WERI-Rb-1 (cell line): Measurements from ENCODE around the gene HCK.
A peak's percentile ranks its signal among the peaks of the same experiment; 100 is the strongest.

Source experiments
- DNase-seq: peaks from one replicate; pipeline ENCODE4 v3.0.0-alpha.2; 2020
- H3K27ac ChIP-seq: fragments of 250-450 bp; sonication (Bioruptor Pico); 2 replicates; pipeline ENCODE4 v1.5.1; 2020; ENCODE audit warnings: mild to moderate bottlenecking, moderate library complexity
- H3K27me3 ChIP-seq: fragments of 250-450 bp; sonication (Bioruptor Pico); 2 replicates; pipeline ENCODE4 v1.5.1; 2021; ENCODE audit warnings: mild to moderate bottlenecking, low read depth, moderate library complexity; ENCODE audit not compliant: insufficient read depth, severe bottlenecking
- H3K36me3 ChIP-seq: fragments of 250-450 bp; sonication (Bioruptor Pico); 2 replicates; pipeline ENCODE4 v1.5.1; 2020; ENCODE audit warnings: mild to moderate bottlenecking, moderate library complexity
- H3K4me3 ChIP-seq: 2 replicates; pipeline ENCODE4 v1.5.1; 2011; ENCODE audit warnings: low read depth, mild to moderate bottlenecking, control low read depth, low read length
- H3K9me3 ChIP-seq: fragments of 250-450 bp; sonication (Bioruptor Pico); 2 replicates; pipeline ENCODE4 v1.5.1; 2021; ENCODE audit warnings: mild to moderate bottlenecking, moderate library complexity; ENCODE audit not compliant: severe bottlenecking
- TF ChIP-seq, protein P1 (sequence below): IDR thresholded peaks from 2 replicates; pipeline ENCODE4 v1.5.1; 2011; ENCODE audit warnings: low read depth, mild to moderate bottlenecking, control low read depth, inconsistent platforms, low read length

The HCK gene

DNA sequence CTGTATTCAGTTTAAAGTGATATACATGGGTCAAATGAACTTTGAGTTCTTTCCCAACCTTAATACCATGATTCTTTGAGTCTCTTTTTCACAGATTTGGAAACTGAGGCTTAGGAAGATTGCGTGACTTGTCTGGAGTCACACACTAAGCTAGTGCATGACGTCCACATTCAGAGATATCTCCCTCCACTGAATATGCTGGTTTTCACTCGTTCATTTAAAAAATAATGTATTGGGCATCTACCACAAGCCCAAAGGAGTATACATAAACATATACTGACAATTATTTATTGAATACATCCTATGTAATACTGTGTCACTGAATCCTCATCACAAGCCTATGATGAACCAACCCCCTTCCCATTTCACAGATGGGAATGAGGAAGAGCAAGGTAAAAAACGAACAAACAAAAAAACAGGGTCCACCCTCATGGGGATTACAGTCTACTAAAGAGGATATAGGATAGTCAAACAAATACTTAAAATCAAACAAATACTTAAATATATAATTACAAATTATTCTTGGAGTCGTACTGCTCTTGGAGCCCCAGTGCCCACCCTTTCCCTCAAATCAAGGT lies 56.9 kb downstream of the HCK start:
- no peak for DNase-seq
- no peak overlapping the region; the same call in 1 of the 2 replicates for H3K4me3 ChIP-seq
- TF ChIP-seq, protein P1, sequence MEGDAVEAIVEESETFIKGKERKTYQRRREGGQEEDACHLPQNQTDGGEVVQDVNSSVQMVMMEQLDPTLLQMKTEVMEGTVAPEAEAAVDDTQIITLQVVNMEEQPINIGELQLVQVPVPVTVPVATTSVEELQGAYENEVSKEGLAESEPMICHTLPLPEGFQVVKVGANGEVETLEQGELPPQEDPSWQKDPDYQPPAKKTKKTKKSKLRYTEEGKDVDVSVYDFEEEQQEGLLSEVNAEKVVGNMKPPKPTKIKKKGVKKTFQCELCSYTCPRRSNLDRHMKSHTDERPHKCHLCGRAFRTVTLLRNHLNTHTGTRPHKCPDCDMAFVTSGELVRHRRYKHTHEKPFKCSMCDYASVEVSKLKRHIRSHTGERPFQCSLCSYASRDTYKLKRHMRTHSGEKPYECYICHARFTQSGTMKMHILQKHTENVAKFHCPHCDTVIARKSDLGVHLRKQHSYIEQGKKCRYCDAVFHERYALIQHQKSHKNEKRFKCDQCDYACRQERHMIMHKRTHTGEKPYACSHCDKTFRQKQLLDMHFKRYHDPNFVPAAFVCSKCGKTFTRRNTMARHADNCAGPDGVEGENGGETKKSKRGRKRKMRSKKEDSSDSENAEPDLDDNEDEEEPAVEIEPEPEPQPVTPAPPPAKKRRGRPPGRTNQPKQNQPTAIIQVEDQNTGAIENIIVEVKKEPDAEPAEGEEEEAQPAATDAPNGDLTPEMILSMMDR: no peak
- H3K9me3 ChIP-seq: no peaks in the 10 kb centered on the region
- peak overlapping the region; percentile 99 for H3K27ac ChIP-seq
- H3K36me3 ChIP-seq: no peaks in the 10 kb centered on the region; the same call in 1 of the 2 replicates
- no peaks in the 10 kb centered on the region for H3K27me3 ChIP-seq

DNA sequence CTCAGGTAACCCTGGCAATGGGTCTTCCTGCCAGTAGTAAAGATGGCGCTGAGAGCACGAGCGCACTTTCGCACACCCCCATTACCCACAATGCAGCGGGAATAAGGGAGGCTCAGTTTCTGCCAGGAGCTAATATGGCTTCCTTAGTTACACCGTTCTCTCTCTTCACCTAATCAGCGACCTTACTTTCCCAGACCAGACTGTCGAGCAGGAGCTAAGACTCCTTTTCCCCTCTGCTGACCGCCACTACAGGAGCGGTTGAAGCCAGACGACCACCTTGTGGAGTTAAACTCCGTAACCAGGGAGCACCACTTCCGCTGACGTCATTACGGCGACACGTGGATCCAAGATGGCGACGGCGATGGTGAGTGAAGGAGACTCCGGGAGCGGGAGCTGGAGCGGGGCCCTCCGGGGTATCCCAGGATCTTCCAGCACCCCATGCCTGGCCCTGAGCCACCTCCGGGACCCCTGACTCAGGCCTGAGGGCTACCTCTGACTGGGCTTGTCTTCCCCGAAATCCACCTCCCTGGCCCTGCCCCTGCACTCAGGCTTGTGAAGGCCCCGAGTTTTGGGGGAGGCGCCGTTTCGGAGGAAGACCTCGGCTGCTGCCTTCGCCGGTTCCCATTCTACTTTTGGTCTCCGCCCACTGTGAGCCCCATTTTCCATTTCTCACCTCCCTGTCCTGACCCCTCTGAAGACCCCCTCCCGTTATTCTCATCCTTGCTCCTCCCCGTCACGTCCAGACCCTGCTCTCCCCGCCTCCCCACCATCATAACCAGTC lies 57.5 kb downstream of the HCK start, which contains the start of gene TM9SF4:
Gene TM9SF4, plus strand, starts transcription at position 323 of the 781 bp plus-strand sequence. Its CDS starts 27 bp downstream, at position 350.
- TF ChIP-seq, protein P1: no peak
- Histone ChIP-seq H3K27me3 (no peaks in the 10 kb centered on the region), H3K27ac (peak within 1 kb of the TSS; percentile 99), H3K9me3 (no peaks in the 10 kb centered on the region), H3K4me3 (peak within 1 kb of the TSS; percentile 92), H3K36me3 (no peaks in the 10 kb centered on the region; the same call in 1 of the 2 replicates)
- peak; percentile 93 for DNase-seq

DNA sequence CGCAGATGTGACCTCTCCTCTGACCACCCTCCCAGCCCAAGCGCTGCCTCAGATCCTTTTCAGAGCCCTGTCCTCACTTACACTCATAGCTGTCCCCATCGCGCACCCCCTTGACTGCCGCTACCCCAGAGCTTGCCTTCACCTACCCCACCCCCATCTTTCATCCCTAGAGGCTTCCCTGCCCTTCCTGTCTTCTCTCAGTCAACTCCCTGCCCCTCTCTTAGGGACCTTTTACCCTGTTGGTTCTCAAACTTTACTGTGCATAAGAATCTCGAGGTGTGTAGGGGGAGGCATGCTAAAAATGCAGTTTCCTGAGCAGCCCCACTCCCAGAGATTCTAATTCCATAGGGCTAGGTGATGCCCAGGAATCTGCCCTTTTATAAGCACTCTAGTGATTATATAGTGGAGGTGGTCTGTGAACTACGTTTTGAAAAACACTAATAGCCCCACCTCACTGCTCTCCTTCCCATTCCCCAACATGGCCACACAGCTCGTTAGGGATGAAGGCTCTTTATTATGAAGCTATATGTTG lies 58.2 kb downstream of the HCK start:
- TF ChIP-seq, protein P1: no peak
- Histone ChIP-seq H3K36me3 (peaks cover 1% of the 10 kb centered on the region), H3K27ac (peak overlapping the region; percentile 99), H3K27me3 (no peaks in the 10 kb centered on the region), H3K9me3 (no peaks in the 10 kb centered on the region), H3K4me3 (peak overlapping the region; percentile 92)
- DNase-seq: peak; percentile 24

DNA sequence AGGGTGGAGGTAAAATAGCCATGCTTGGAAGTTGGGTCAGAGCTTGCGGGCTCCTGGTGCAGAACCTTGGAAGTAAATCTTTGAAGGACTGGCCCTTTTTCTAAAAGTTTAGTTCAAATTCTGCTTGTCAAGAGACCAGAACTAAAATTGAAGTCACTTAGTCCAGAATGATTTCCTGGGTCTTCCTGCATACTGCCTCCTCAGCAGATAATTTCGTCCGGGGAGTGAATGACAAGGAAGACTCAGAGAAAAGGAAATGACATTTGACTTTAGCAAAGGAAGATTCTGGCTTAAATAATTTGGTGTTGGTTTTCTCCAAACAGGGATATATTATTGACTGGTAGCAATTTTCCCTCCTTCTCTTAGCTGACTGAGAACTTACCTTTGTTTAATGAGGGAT lies 58.7 kb downstream of the HCK start:
- DNase-seq: no peak
- H3K27me3 ChIP-seq: no peaks in the 10 kb centered on the region
- peaks cover 3% of the 10 kb centered on the region for H3K36me3 ChIP-seq
- no peaks in the 10 kb centered on the region for H3K9me3 ChIP-seq
- peak overlapping the region; percentile 92 for H3K4me3 ChIP-seq
- TF ChIP-seq, protein P1: no peak
- no peak overlapping the region for H3K27ac ChIP-seq

DNA sequence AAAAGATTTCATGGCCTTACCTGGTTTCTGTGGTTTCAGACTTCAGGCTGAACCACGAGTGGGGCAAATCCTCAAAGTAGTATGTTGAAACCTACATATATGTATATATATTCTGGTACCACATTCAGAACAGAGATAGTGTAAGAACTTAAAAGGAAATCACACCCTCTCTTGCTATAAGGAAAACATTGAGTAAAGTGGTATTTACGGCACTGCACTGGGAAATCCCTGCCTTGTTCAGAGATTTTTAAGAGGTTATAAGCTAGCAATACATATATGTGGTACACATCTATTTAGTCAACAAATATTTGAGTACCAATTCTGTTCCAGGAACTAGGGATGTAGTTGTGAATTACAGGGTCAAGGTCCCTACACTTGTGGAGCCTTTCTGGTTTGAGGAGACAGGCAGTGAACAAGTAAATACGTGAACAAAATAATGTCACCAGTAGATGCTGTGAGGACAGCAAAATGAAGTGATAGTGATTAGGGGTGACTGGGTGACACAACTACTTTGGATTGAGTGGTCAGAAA lies 59.2 kb downstream of the HCK start:
- Histone ChIP-seq H3K36me3 (peaks cover 7% of the 10 kb centered on the region), H3K27ac (no peak overlapping the region), H3K4me3 (no peak overlapping the region), H3K27me3 (no peaks in the 10 kb centered on the region), H3K9me3 (no peaks in the 10 kb centered on the region)
- TF ChIP-seq, protein P1: no peak
- no peak for DNase-seq
